ENCODE results near the gene LDHAL6B. TPM values are rescaled to one million over a fixed set of nuclear protein-coding genes. Genes with fewer than 3 reads are reported as not detected.

Gene LDHAL6B
- total and polyA plus RNA-seq, 5 donors from 2014 or later, result not detected

DNA sequence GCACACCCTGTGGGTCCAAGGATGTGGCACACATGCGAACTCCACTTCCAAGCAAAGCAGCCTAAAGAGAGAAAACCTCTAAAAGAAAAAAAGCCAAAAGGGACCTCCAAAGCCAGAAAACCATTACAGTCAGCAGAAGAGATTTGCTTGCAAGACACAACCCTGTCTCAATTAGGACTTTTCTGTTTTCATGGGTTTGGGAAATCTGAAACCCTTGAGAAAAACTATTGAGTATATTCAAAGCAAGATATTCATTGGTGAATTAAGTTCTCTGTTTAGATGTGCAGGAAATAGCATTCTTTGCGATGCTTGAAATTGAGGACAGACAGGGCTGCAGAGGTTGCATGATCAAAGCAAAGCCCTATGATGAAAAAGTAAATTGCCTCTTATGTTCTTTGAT lies 10.2 kb upstream of the LDHAL6B start:
- Mint-ChIP-seq H3K4me3 (no peak overlapping the region), H3K27ac (no peak overlapping the region)
- H3K36me3 ChIP-seq (ENCODE audit: control insufficient read depth, insufficient read depth, low read length), result no peaks in the 10 kb centered on the region

DNA sequence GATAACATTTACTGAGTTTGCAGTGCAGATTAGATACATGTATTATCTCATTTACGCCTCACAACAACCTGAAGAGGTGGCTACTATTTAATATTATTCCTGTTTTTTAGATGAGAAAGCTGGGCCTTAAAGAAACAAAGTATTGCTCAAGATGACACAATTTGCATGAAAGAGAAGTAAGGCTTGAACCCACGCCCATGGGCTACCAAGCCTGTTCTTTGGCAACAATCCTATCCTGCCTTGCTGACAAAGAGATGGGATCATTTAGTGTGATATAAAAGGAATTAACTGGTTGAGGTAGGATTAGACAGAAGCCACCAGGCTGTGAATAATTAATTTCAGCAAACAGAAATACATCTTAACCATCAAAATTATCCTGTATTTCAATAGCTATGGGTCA lies 9.2 kb upstream of the LDHAL6B start:
- no peak overlapping the region for H3K27ac Mint-ChIP-seq
- no peaks in the 10 kb centered on the region for H3K9me3 Mint-ChIP-seq
- Histone ChIP-seq H3K27me3 (ENCODE audit: control insufficient read depth, insufficient read depth, low read length) (no peaks in the 10 kb centered on the region), H3K4me3 (ENCODE audit: low read depth, low read length) (no peak overlapping the region), H3K9me3 (ENCODE audit: control insufficient read depth in 2 of 2, low read length in 2 of 2) (no peaks in the 10 kb centered on the region), H3K27ac (ENCODE audit: insufficient read depth, low read length, poor library complexity, severe bottlenecking) (no peak overlapping the region), H3K4me1 (ENCODE audit: control insufficient read depth, insufficient read depth, low read length, poor library complexity, severe bottlenecking) (no peaks in the 10 kb centered on the region), H3K36me3 (ENCODE audit: control insufficient read depth, insufficient read depth, low read length) (no peaks in the 10 kb centered on the region)
- no peak for DNase-seq
- peaks cover 0 to 2% (median 0%) of the 10 kb centered on the region in 4 donors for H3K4me1 Mint-ChIP-seq
- no peaks in the 10 kb centered on the region for H3K36me3 Mint-ChIP-seq
- ATAC-seq (ENCODE audit: low read depth in 2 of 2), result no peak
- H3K4me3 Mint-ChIP-seq, result no peak overlapping the region
- H3K27me3 Mint-ChIP-seq, result peaks cover 3% of the 10 kb centered on the region

More for the DNA sequence above, 10.2 kb upstream of the LDHAL6B start:
- DNase-seq (no peak), ATAC-seq (ENCODE audit: low read depth in 2 of 2) (no peak)
- no peaks in the 10 kb centered on the region for H3K4me1 ChIP-seq (ENCODE audit: control insufficient read depth, insufficient read depth, low read length, poor library complexity, severe bottlenecking)
- Mint-ChIP-seq H3K36me3 (no peaks in the 10 kb centered on the region), H3K27me3 (peaks cover 9% of the 10 kb centered on the region), H3K9me3 (no peaks in the 10 kb centered on the region), H3K4me1 (peaks cover 0 to 2% (median 0%) of the 10 kb centered on the region in 4 donors)
- no peaks in the 10 kb centered on the region for H3K9me3 ChIP-seq (ENCODE audit: control insufficient read depth in 2 of 2, low read length in 2 of 2)
- H3K27ac ChIP-seq (ENCODE audit: insufficient read depth, low read length, poor library complexity, severe bottlenecking), result no peak overlapping the region
- no peaks in the 10 kb centered on the region for H3K27me3 ChIP-seq (ENCODE audit: control insufficient read depth, insufficient read depth, low read length)
- H3K4me3 ChIP-seq (ENCODE audit: low read depth, low read length), result no peak overlapping the region

- ATAC-seq (ENCODE audit: low read depth in 2 of 2), result no peak
- H3K36me3 ChIP-seq (ENCODE audit: control insufficient read depth, insufficient read depth, low read length), result no peaks in the 10 kb centered on the region
- no peaks in the 10 kb centered on the region for H3K4me1 ChIP-seq (ENCODE audit: control insufficient read depth, insufficient read depth, low read length, poor library complexity, severe bottlenecking)
- H3K9me3 Mint-ChIP-seq, result no peaks in the 10 kb centered on the region
- no peaks in the 10 kb centered on the region for H3K9me3 ChIP-seq (ENCODE audit: control insufficient read depth in 2 of 2, low read length in 2 of 2)
- H3K36me3 Mint-ChIP-seq, result no peaks in the 10 kb centered on the region
- no peaks in the 10 kb centered on the region for H3K27me3 ChIP-seq (ENCODE audit: control insufficient read depth, insufficient read depth, low read length)
- no peak overlapping the region for H3K4me3 Mint-ChIP-seq
- no peak overlapping the region for H3K27ac ChIP-seq (ENCODE audit: insufficient read depth, low read length, poor library complexity, severe bottlenecking)
- no peak overlapping the region for H3K27ac Mint-ChIP-seq
- no peak overlapping the region for H3K4me3 ChIP-seq (ENCODE audit: low read depth, low read length)
- DNase-seq, result no peak
- no peaks in the 10 kb centered on the region for H3K27me3 Mint-ChIP-seq
- peaks cover 0 to 2% (median 0%) of the 10 kb centered on the region in 4 donors for H3K4me1 Mint-ChIP-seq
These were observed 6.8 kb upstream of the LDHAL6B start for GRCh38 chr15:59199626-59200465.

DNA sequence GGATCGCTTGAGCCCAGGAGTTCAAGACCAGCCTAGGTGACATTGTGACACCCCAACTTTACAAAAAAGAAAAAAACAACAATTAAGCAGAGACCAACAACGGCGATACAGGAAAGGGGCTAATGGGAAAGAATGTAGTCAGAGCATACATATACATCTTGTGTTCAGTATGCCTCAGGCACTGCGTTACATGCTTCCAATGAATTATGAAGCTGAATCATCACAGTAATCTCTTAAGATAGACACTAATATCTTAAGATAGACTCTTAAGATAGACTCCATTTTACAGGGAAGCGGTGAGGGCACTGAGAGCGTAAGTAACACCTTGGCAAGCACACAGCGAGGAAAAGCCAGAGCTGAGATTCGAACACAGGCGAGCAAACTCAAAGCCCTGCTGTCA lies 6.1 kb upstream of the LDHAL6B start:
- no peaks in the 10 kb centered on the region for H3K9me3 Mint-ChIP-seq
- H3K4me3 ChIP-seq (ENCODE audit: low read depth, low read length), result no peak overlapping the region
- peaks cover 0 to 2% (median 0%) of the 10 kb centered on the region in 4 donors for H3K4me1 Mint-ChIP-seq
- no peak for ATAC-seq (ENCODE audit: low read depth in 2 of 2)
- H3K36me3 ChIP-seq (ENCODE audit: control insufficient read depth, insufficient read depth, low read length), result no peaks in the 10 kb centered on the region
- no peaks in the 10 kb centered on the region for H3K27me3 ChIP-seq (ENCODE audit: control insufficient read depth, insufficient read depth, low read length)
- H3K27ac Mint-ChIP-seq, result no peak overlapping the region
- H3K27ac ChIP-seq (ENCODE audit: insufficient read depth, low read length, poor library complexity, severe bottlenecking), result no peak overlapping the region
- no peaks in the 10 kb centered on the region for H3K27me3 Mint-ChIP-seq
- no peaks in the 10 kb centered on the region for H3K4me1 ChIP-seq (ENCODE audit: control insufficient read depth, insufficient read depth, low read length, poor library complexity, severe bottlenecking)
- no peaks in the 10 kb centered on the region for H3K9me3 ChIP-seq (ENCODE audit: control insufficient read depth in 2 of 2, low read length in 2 of 2)
- H3K4me3 Mint-ChIP-seq, result no peak overlapping the region
- no peaks in the 10 kb centered on the region for H3K36me3 Mint-ChIP-seq
- no peak for DNase-seq

GRCh38 chr15:59203008-59203407 lies 3.6 kb upstream of the LDHAL6B start:
- H3K27me3 ChIP-seq (ENCODE audit: control insufficient read depth, insufficient read depth, low read length), result no peaks in the 10 kb centered on the region
- no peak overlapping the region for H3K4me3 ChIP-seq (ENCODE audit: low read depth, low read length)
- no peak overlapping the region for H3K4me3 Mint-ChIP-seq
- H3K36me3 ChIP-seq (ENCODE audit: control insufficient read depth, insufficient read depth, low read length), result no peaks in the 10 kb centered on the region
- H3K4me1 ChIP-seq (ENCODE audit: control insufficient read depth, insufficient read depth, low read length, poor library complexity, severe bottlenecking), result no peaks in the 10 kb centered on the region
- H3K4me1 Mint-ChIP-seq, result peaks cover 0 to 2% (median 0%) of the 10 kb centered on the region in 4 donors
- no peaks in the 10 kb centered on the region for H3K9me3 ChIP-seq (ENCODE audit: control insufficient read depth in 2 of 2, low read length in 2 of 2)
- H3K27me3 Mint-ChIP-seq, result no peaks in the 10 kb centered on the region
- ATAC-seq (ENCODE audit: low read depth in 2 of 2) (no peak), DNase-seq (no peak)
- no peak overlapping the region for H3K27ac Mint-ChIP-seq
- H3K9me3 Mint-ChIP-seq, result no peaks in the 10 kb centered on the region
- H3K27ac ChIP-seq (ENCODE audit: insufficient read depth, low read length, poor library complexity, severe bottlenecking), result no peak overlapping the region
- no peaks in the 10 kb centered on the region for H3K36me3 Mint-ChIP-seq

DNA sequence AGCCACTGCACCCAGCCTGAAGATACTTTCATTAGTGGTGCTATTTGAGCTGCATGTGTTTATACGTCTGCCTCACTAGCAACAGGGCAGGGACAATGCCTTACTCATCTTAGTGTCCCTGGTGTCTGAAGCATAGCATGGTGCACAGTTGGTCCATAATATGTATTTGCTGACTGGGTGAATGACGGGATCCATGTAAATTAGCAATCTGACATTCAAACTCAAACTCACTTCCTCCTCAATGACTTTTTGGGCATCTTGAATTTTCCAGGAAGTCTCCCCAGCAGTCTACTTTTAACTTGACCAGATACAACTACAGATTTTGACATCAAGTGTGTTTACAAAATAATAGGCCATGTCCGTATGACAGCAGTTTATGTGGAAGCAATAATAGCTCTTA lies 3.0 kb upstream of the LDHAL6B start:
- Histone ChIP-seq H3K36me3 (ENCODE audit: control insufficient read depth, insufficient read depth, low read length) (no peaks in the 10 kb centered on the region), H3K9me3 (ENCODE audit: control insufficient read depth in 2 of 2, low read length in 2 of 2) (no peaks in the 10 kb centered on the region), H3K27ac (ENCODE audit: insufficient read depth, low read length, poor library complexity, severe bottlenecking) (no peak overlapping the region), H3K4me1 (ENCODE audit: control insufficient read depth, insufficient read depth, low read length, poor library complexity, severe bottlenecking) (no peaks in the 10 kb centered on the region), H3K4me3 (ENCODE audit: low read depth, low read length) (no peak overlapping the region), H3K27me3 (ENCODE audit: control insufficient read depth, insufficient read depth, low read length) (no peaks in the 10 kb centered on the region)
- Mint-ChIP-seq H3K9me3 (no peaks in the 10 kb centered on the region), H3K4me1 (peaks cover 0 to 1% (median 0%) of the 10 kb centered on the region in 4 donors), H3K27ac (no peak overlapping the region), H3K27me3 (no peaks in the 10 kb centered on the region), H3K36me3 (no peaks in the 10 kb centered on the region), H3K4me3 (no peak overlapping the region)
- no peak for DNase-seq
- no peak for ATAC-seq (ENCODE audit: low read depth in 2 of 2)

DNA sequence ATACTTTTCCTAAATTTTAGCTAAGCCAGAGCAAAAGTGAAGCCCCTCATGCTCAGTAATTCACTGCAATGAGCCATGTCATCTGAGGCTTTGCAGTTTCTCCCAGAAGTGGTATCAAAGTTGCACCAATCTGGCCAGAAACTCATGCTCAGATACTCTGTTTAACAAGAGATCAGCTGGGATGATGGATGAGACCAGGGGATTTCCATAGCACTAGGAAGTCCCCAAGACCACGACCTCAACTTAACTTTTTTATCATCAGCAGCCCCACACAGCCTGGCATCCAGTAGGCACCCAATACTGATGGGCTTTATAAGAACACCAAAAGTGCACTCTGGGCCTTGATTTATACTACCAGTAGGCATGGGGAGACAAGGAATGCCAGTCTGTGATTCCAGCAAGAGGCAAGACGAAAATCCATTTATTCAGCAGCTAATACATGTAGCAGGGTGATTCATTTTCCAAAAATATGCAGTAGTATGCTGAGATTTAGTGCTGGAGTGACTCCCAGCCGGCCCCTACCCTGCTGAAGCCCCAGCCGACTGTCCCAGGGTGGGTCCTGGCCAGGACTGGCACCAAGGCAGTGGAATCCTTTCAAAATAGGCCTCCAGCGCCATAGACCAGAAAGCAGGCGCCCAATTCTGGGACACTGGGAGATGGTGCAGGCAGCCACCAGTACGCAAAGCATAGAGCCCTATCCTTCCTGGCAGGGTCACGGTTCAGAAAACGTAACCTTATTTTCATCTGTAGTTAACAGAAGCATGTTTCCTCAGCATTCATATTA lies 612 bp upstream of the LDHAL6B start:
- no peaks in the 10 kb centered on the region for H3K9me3 Mint-ChIP-seq
- no peaks in the 10 kb centered on the region for H3K27me3 Mint-ChIP-seq
- Histone ChIP-seq H3K27me3 (ENCODE audit: control insufficient read depth, insufficient read depth, low read length) (no peaks in the 10 kb centered on the region), H3K4me1 (ENCODE audit: control insufficient read depth, insufficient read depth, low read length, poor library complexity, severe bottlenecking) (no peaks in the 10 kb centered on the region), H3K36me3 (ENCODE audit: control insufficient read depth, insufficient read depth, low read length) (no peaks in the 10 kb centered on the region), H3K4me3 (ENCODE audit: low read depth, low read length) (no peak overlapping the region), H3K9me3 (ENCODE audit: control insufficient read depth in 2 of 2, low read length in 2 of 2) (no peaks in the 10 kb centered on the region), H3K27ac (ENCODE audit: insufficient read depth, low read length, poor library complexity, severe bottlenecking) (no peak overlapping the region)
- H3K36me3 Mint-ChIP-seq, result no peaks in the 10 kb centered on the region
- ATAC-seq (ENCODE audit: low read depth in 2 of 2), result no peak
- H3K4me3 Mint-ChIP-seq, result no peak overlapping the region
- H3K4me1 Mint-ChIP-seq, result no peaks in the 10 kb centered on the region
- no peak overlapping the region for H3K27ac Mint-ChIP-seq
- no peak for DNase-seq

All from CD4-positive, CD25-positive, alpha-beta regulatory T cell (primary cell).